Fibroblast of peridontal ligament (primary cell): ENCODE results near the gene GSTO2.

Experiments used
- DNase-seq: peaks from one replicate; pipeline ENCODE4 v3.0.0-alpha.2; 2010; ENCODE audit errors: extremely low read depth

Gene GSTO2

GRCh38 chr10:104253606-104254410, 15.2 kb upstream of the GSTO2 start:
- no peak for DNase-seq

- peak; percentile 60 for DNase-seq
These were observed 14.3 kb upstream of the GSTO2 start, which contains the start of gene GSTO1 for GRCh38 chr10:104254493-104255310. GSTO1 (plus strand) TSS chr10:104254892; CDS start chr10:104254929, 37 bp downstream.

- DNase-seq: peak; percentile 69
These were observed 13.5 kb upstream of the GSTO2 start for GRCh38 chr10:104255311-104255981.

GRCh38 chr10:104256335-104256961, 12.5 kb upstream of the GSTO2 start:
- DNase-seq: peak; percentile 30

GRCh38 chr10:104257235-104257634, 11.7 kb upstream of the GSTO2 start:
- DNase-seq: no peak

GRCh38 chr10:104258209-104258608, 10.8 kb upstream of the GSTO2 start:
- no peak for DNase-seq

GRCh38 chr10:104259456-104259855, 9.5 kb upstream of the GSTO2 start:
- no peak for DNase-seq

GRCh38 chr10:104259999-104260774, 8.8 kb upstream of the GSTO2 start:
- DNase-seq: no peak

GRCh38 chr10:104260775-104261115, 8.2 kb upstream of the GSTO2 start:
- peak; percentile 52 for DNase-seq

GRCh38 chr10:104262055-104262454, 6.9 kb upstream of the GSTO2 start:
- no peak for DNase-seq

- DNase-seq: no peak
These were observed 4.2 kb upstream of the GSTO2 start for GRCh38 chr10:104264783-104265182.

GRCh38 chr10:104267721-104268404, 1.1 kb upstream of the GSTO2 start:
- DNase-seq: no peak

GRCh38 chr10:104268405-104268712, 625 bp upstream of the GSTO2 start:
- no peak for DNase-seq

GRCh38 chr10:104273286-104273685, 4.3 kb downstream of the GSTO2 start:
- DNase-seq: no peak

- DNase-seq: peak; percentile 49
These were observed 5.1 kb downstream of the GSTO2 start for GRCh38 chr10:104273899-104274575.

GRCh38 chr10:104274762-104275721, 6.1 kb downstream of the GSTO2 start:
- DNase-seq: peak; percentile 45

GRCh38 chr10:104276192-104276591, 7.2 kb downstream of the GSTO2 start:
- DNase-seq: no peak

- no peak for DNase-seq
These were observed 8.8 kb downstream of the GSTO2 start for GRCh38 chr10:104277785-104278184.
